ENCODE measurements around the gene SOCS6. TPM values are rescaled to one million over a fixed set of nuclear protein-coding genes. Genes with fewer than 3 reads are reported as not detected.
A peak's percentile ranks its signal among the peaks of the same experiment; 100 is the strongest.

Gene SOCS6
- total and polyA plus RNA-seq, 2 experiments from 2014 or later = 11.0 to 24.1 TPM

DNA sequence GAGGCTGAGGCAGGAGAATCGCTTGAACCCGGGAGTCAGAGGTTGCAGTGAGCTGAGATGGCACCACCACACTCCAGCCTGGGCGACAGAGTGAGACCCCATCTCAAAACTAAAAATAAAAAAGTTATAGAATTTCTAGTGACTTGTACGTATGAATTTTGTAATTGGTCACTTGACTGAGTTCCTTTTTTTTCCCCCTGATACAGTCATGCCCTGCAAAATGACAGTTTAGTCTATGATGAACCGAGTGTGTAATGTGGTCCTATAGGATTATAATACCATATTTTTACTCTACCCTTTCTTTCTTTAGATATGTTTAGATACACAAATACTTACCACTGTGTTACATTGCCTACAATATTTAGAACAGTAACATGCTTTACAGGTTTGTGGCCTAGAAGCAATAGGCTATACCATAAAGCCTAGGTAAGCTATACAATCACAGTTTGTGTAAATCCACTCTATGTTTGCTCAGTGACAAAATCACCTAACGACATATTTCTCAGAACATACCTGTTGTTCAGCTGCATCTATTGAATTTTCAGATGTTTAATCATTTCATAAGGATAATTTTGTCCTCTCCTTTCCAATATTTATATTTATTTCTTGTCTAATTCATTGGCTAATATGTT is 25.4 kb downstream of the SOCS6 start:
- no peaks in the 10 kb centered on the region for H3K9me3 ChIP-seq (ENCODE audit: low read depth)
- DNase-seq (ENCODE audit: low read depth in 1 of 2, low spot score in 1 of 2) = no peak
- no peak for TF ChIP-seq CTCF (IDR thresholded peaks at IDR 0.05; ENCODE audit: low read depth, low read length)
- H3K4me1 ChIP-seq (ENCODE audit: low read depth) = no peaks in the 10 kb centered on the region
- no peaks in the 10 kb centered on the region for H3K36me3 ChIP-seq
- H3K27me3 ChIP-seq = no peaks in the 10 kb centered on the region
- H3K27ac ChIP-seq = no peak overlapping the region
- no peak overlapping the region for H3K4me3 ChIP-seq

GRCh38 chr18:70319187-70319586 is 30.3 kb downstream of the SOCS6 start:
- Histone ChIP-seq H3K9me3 (ENCODE audit: low read depth) (no peaks in the 10 kb centered on the region), H3K4me3 (no peak overlapping the region), H3K27me3 (no peaks in the 10 kb centered on the region), H3K36me3 (no peaks in the 10 kb centered on the region), H3K27ac (no peak overlapping the region), H3K4me1 (ENCODE audit: low read depth) (no peaks in the 10 kb centered on the region)
- TF ChIP-seq CTCF (IDR thresholded peaks at IDR 0.05; ENCODE audit: low read depth, low read length) = no peak
- no peak for DNase-seq (ENCODE audit: low read depth in 1 of 2, low spot score in 1 of 2)

- H3K36me3 ChIP-seq = peaks cover 17% of the 10 kb centered on the region
- H3K4me3 ChIP-seq = no peak overlapping the region
- no peak overlapping the region for H3K27ac ChIP-seq
- no peak for DNase-seq (ENCODE audit: low read depth in 1 of 2, low spot score in 1 of 2)
- H3K4me1 ChIP-seq (ENCODE audit: low read depth) = no peaks in the 10 kb centered on the region
- TF ChIP-seq CTCF (IDR thresholded peaks at IDR 0.05; ENCODE audit: low read depth, low read length) = no peak
- no peaks in the 10 kb centered on the region for H3K9me3 ChIP-seq (ENCODE audit: low read depth)
- no peaks in the 10 kb centered on the region for H3K27me3 ChIP-seq
Observed at GRCh38 chr18:70321616-70322015, 32.8 kb downstream of the SOCS6 start.

DNA sequence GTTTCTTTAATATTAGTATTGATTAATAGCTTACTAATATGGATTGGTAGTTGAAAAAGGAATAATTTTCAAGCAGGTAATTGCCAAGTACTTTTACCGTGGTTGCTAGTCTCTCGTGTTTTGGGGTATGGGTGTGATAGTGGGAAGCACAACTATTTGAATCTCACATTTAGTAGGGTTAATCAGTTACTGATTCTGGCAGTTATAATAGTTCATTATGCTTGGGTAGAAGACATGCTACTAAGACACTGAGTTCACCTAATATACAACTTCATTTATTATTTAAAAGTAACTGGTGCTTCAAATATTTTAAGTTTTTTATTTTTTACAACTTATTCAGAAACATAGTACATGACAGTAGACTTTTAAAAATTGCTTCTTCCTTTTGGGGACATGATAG is 33.5 kb downstream of the SOCS6 start:
- TF ChIP-seq CTCF (IDR thresholded peaks at IDR 0.05; ENCODE audit: low read depth, low read length) = no peak
- Histone ChIP-seq H3K4me3 (no peak overlapping the region), H3K27ac (no peak overlapping the region), H3K4me1 (ENCODE audit: low read depth) (no peaks in the 10 kb centered on the region), H3K36me3 (peaks cover 17% of the 10 kb centered on the region), H3K27me3 (no peaks in the 10 kb centered on the region), H3K9me3 (ENCODE audit: low read depth) (no peaks in the 10 kb centered on the region)
- no peak for DNase-seq (ENCODE audit: low read depth in 1 of 2, low spot score in 1 of 2)

GRCh38 chr18:70322928-70323327 is 34.1 kb downstream of the SOCS6 start:
- no peak for TF ChIP-seq CTCF (IDR thresholded peaks at IDR 0.05; ENCODE audit: low read depth, low read length)
- Histone ChIP-seq H3K4me1 (ENCODE audit: low read depth) (no peaks in the 10 kb centered on the region), H3K9me3 (ENCODE audit: low read depth) (no peaks in the 10 kb centered on the region), H3K4me3 (no peak overlapping the region), H3K27ac (no peak overlapping the region), H3K27me3 (no peaks in the 10 kb centered on the region), H3K36me3 (peaks cover 17% of the 10 kb centered on the region)
- peak in 1 of 2 donors; percentile 56 for DNase-seq (ENCODE audit: low read depth in 1 of 2, low spot score in 1 of 2)

Measured in cardiac muscle cell (in vitro differentiated cells and primary cell).